CD4-positive, alpha-beta T cell treated with Interleukin-2 at 100 ng/mL for 4 hours (primary cell): ENCODE measurements around the gene LY6G5C.

Experiments
- DNase-seq: peaks from one replicate; pipeline ENCODE4 v3.0.0-alpha.2; 2020; ENCODE audit warnings: low spot score

The LY6G5C gene

GRCh38 chr6:31662124-31662723 is 18.6 kb downstream of the LY6G5C start:
- DNase-seq = no peak

- no peak for DNase-seq
Observed at GRCh38 chr6:31661262-31662123, 19.4 kb downstream of the LY6G5C start.

- DNase-seq = peak; percentile 71
Observed at GRCh38 chr6:31660381-31661261, 20.2 kb downstream of the LY6G5C start, which contains the start of gene C6orf47. Gene C6orf47, minus strand, starts transcription at chr6:31660778. Its CDS starts 831 bp downstream, at chr6:31659947.

GRCh38 chr6:31659649-31660380 is 21.1 kb downstream of the LY6G5C start:
- DNase-seq = peak; percentile 67

GRCh38 chr6:31658983-31659648 is 21.8 kb downstream of the LY6G5C start:
- DNase-seq = no peak

DNA sequence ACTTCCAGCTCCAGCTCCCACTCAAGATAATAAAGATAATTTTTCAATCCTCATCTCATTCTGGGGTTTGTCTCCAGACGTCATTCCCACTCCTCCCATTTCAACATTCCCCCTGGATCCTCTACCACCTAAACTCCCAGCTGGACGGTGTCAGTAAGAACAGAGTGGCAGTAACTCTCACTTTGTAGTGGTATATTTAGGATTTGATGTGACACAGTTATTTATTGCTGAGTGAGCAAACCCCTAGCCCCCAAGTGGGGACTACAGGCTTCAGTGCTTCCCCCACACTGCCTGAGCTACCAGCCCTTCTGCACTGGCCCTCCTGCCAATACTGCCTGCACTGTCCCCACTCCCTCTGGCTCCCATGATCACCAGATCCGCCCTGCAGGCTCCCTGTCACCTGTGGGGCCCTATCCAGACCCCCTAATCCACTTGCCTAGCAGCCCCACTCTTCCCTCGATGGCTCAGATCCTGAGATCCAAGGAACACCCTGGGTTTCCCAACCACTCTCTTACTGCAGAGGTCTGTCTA is 22.6 kb downstream of the LY6G5C start:
- no peak for DNase-seq

DNA sequence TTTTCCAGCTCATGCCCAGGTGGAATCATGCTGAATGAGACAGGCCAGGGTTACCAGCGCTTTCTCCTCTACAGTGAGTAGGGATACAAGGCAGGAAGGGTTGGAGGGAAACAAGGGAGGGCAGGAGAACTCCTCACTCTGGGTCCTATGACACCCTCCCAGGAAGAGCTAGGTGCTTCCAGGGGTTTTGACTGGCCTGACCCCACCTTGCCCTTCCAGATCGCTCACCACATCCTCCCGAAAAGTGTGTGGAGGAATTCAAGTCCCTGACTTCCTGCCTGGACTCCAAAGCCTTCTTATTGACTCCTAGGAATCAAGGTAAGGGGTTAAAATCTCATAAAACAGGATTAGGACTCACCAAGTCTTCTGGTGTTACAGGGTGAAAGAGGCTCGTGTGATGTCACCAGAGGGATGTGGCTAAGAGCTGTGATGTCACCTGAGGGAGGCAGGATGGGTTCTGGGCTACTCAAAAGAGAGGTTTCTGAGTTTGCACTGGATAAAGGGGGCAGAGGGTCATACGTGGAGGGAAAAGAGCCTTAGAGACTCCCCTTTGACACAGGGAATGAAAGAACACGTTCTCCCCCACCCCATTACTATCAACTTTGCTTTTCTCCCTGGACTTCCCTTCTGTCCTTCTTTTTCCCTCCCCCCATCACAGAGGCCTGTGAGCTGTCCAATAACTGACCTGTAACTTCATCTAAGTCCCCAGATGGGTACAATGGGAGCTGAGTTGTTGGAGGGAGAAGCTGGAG is 23.3 kb downstream of the LY6G5C start:
- peak; percentile 22 for DNase-seq

GRCh38 chr6:31655349-31656237 is 25.3 kb downstream of the LY6G5C start, which contains the start of gene APOM:
Gene APOM, plus strand, starts transcription at chr6:31655894. Its CDS starts 73 bp downstream, at chr6:31655967.
- DNase-seq = no peak

GRCh38 chr6:31654574-31655348 is 26.1 kb downstream of the LY6G5C start:
- no peak for DNase-seq

- DNase-seq = no peak
Observed at GRCh38 chr6:31652925-31653724, 27.7 kb downstream of the LY6G5C start.

GRCh38 chr6:31651602-31652191 is 29.2 kb downstream of the LY6G5C start:
- no peak for DNase-seq

DNA sequence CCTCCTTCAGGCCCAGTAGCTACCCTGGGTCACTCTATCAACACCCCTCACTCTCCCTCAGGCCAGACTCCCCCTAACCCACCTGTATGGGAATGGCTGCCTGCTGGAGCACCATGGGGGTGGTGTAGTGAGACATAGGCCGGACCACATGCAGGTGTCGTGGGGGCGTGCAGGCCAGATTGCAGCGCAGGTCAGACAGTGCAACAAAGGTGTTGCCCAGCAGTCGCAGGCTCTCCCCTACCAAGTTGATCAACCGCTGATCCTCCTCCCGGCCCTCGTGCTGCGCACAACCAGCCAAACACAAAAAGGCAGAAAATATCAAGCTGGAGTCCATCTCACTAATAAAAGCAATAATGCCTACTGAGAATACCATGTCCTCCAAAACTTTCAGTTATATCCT is 35.5 kb downstream of the LY6G5C start:
- DNase-seq = no peak

GRCh38 chr6:31643818-31644454 is 36.9 kb downstream of the LY6G5C start:
- no peak for DNase-seq

DNA sequence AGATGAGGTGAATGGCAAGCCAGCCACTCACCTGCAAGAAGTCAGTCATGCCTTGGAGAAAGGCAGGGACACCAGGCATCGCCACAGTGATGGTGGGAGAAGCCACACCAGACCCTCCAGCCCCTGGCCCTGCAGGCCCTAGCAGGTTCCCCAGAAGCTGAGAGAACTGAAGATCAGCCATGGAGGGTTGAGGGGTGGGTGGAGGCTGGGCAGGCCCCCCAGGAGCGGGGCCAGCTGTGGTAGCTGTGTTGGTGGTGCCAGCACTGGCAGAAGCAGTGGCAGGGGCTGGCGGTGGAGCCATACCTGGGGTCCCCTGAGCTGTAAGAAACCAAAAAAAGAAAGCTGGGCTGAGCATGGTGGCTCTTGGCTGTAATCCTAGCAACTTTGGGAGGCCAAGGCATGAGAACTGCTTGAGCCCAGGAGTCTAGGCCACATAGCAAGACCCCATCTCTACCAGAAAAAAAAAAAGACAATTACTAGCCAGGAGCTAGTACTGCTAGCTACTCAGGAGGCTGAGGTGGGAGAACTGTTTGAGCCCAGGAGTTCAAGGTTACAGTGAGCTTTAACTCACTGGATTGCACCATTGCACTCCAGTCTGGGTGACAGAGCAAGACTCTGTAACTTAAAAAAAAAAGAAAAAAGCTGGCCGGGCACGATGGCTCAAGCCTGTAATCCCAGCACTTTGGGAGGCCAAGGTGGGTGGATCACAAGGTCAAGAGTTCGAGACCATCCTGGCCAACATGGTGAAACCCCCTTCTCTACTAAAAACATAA is 37.9 kb downstream of the LY6G5C start:
- DNase-seq = no peak

GRCh38 chr6:31641370-31641769 is 39.5 kb downstream of the LY6G5C start:
- no peak for DNase-seq

DNA sequence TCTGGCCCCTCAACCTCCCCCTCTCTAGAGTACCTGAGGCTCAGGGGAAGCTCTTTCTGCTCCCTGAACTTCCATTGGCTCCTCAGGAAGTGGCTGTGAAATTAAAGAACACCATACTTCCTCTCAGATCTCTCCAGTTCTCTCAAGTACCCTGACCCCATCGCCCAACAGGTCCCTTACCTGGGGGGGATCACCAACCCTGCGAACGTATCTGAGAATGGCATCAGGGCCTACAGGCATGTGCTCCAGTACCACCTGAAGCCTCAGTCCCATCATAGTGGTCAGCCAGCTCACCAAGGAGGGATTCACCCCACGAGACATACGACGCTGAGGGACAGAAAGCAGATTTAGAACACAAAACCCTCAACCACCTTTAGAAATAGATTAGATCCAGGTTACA is 40.3 kb downstream of the LY6G5C start:
- DNase-seq = no peak
